Activated CD4-positive, alpha-beta memory T cell treated with anti-CD3 and anti-CD28 coated beads, Interleukin-2, amount 10 ng/mL, durations not matched to agents 7 days and 5 days (primary cell): ENCODE measurements around the gene HVCN1. TPM values are rescaled to one million over a fixed set of nuclear protein-coding genes. Genes with fewer than 3 reads are reported as not detected.

ENCODE experiments used
- CTCF ChIA-PET: fragments of 350-600 bp; sonication (Branson Sonifier 250); formaldehyde crosslinking; loops from one replicate; lab custom pipeline; 2021; ENCODE audit warnings: antibody characterized with exemption, inconsistent platforms; lab: Charles Lee
- POLR2A ChIA-PET: fragments of 350-600 bp; sonication (Branson Sonifier 250); formaldehyde crosslinking; loops from one replicate; lab custom pipeline; 2021; ENCODE audit warnings: antibody characterized with exemption; lab: Charles Lee
- DNase-seq: peaks from one replicate; pipeline ENCODE4 v3.0.0-alpha.2; 2020
- H3K27ac Mint-ChIP-seq: one replicate; pipeline ENCODE4 v1.8.0; 2021; ENCODE audit warnings: mild to moderate bottlenecking, mixed read lengths
- H3K27me3 Mint-ChIP-seq: one replicate; pipeline ENCODE4 v1.8.0; 2021; ENCODE audit warnings: mixed read lengths
- H3K36me3 Mint-ChIP-seq: one replicate; pipeline ENCODE4 v1.8.0; 2021; ENCODE audit warnings: low read depth, mixed read lengths
- H3K4me1 Mint-ChIP-seq: one replicate; pipeline ENCODE4 v1.8.0; 2021; ENCODE audit warnings: mixed read lengths
- H3K4me3 Mint-ChIP-seq: one replicate; pipeline ENCODE4 v1.8.0; 2021; ENCODE audit warnings: mild to moderate bottlenecking, mixed read lengths
- H3K9me3 Mint-ChIP-seq: one replicate; pipeline ENCODE4 v1.8.0; 2021; ENCODE audit warnings: mixed read lengths
- total RNA-seq, 2 experiments: library from RNA; stranded (reverse); gene quantifications; one replicate each; pipeline ENCODE4 v1.2.3, GENCODE V29; 2021

HVCN1 gene
- total RNA-seq, 2 experiments from 2014 or later = 11.6 to 12.9 TPM

- H3K4me1 Mint-ChIP-seq = peaks cover 34% of the 10 kb centered on the region
- no peak overlapping the region for H3K27ac Mint-ChIP-seq
- CTCF ChIA-PET = interaction anchor here (1.2 to 1.8 kb wide), 2 partner anchors 13 to 20 kb away, joined by 3 to 4 read pairs; no protein-coding TSS in a partner anchor
- H3K27me3 Mint-ChIP-seq = no peaks in the 10 kb centered on the region
- POLR2A ChIA-PET = interaction anchor here (1.3 kb wide), 1 partner anchor 12 kb away, joined by 5 read pairs; no protein-coding TSS in a partner anchor
- DNase-seq = no peak
- peaks cover 22% of the 10 kb centered on the region for H3K36me3 Mint-ChIP-seq
- peaks cover 3% of the 10 kb centered on the region for H3K9me3 Mint-ChIP-seq
- H3K4me3 Mint-ChIP-seq = no peak overlapping the region
These were observed 10.9 kb downstream of the HVCN1 start for GRCh38 chr12:110677982-110678381.

DNA sequence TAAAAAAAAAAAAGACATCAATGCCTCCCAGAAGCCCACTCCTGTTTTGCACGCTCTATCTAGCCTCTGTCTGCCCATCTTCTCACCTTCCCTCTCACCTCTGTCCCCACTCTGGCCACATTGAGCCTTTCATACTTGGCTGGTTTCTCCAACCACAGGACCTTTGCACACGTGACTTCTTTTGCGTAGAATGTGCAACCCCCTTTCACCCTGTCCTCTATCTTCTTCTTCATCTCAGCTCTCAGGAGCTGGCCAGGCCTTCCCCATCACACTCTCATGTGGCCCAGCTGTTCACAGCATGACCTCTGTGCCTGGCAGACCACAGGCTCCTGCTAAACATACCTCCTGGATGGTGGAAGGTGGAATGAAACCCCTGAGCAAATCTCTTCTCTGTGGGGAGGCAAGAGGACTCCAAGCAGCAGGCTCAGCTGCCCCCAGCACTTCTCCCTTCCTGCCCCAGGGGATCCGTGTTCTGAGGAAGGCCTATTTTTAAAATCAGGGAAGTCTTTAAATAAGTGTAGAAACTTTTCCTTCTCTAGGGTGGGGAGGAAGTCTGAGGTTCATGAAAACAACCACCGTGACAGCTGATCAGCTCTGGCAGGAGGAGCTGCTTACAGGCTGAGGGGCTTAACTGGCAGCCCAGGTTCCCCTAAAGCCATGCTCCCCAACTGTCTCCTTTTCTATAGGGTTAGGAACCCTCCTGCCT is 11.6 kb downstream of the HVCN1 start:
- H3K9me3 Mint-ChIP-seq = peaks cover 3% of the 10 kb centered on the region
- ChIA-PET POLR2A (interaction anchor here (1.3 kb wide), 1 partner anchor 12 kb away, joined by 5 read pairs; no protein-coding TSS in a partner anchor), CTCF (interaction anchor here (1.2 to 1.8 kb wide), 2 partner anchors 13 to 20 kb away, joined by 3 to 4 read pairs; no protein-coding TSS in a partner anchor)
- no peaks in the 10 kb centered on the region for H3K27me3 Mint-ChIP-seq
- peaks cover 26% of the 10 kb centered on the region for H3K36me3 Mint-ChIP-seq
- H3K4me1 Mint-ChIP-seq = peaks cover 37% of the 10 kb centered on the region
- H3K27ac Mint-ChIP-seq = peak overlapping the region; percentile 73
- H3K4me3 Mint-ChIP-seq = no peak overlapping the region
- DNase-seq = no peak

DNA sequence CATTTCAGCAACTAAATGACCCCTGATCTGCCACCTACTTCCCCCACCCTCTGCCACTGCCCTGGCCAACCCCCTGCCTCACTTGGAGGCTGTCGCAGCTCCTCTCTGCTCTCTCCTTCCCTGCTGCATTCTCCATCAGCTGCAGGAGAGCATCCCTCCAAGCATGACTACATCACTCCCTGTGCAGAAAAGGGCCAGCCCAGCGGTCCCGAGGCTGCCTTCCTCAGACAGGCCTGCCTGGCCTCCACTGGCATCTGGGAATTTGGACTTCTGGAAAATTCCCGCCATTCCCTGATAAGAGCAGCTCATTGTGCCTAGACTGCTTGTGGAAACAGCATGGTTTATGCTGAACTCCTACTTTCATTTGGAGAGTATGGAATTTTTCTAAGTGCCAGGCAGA is 12.7 kb downstream of the HVCN1 start:
- Mint-ChIP-seq H3K36me3 (peaks cover 26% of the 10 kb centered on the region), H3K4me3 (no peak overlapping the region), H3K4me1 (peaks cover 38% of the 10 kb centered on the region), H3K27ac (no peak overlapping the region), H3K27me3 (no peaks in the 10 kb centered on the region), H3K9me3 (peaks cover 3% of the 10 kb centered on the region)
- ChIA-PET POLR2A (no interaction called here), CTCF (no interaction called here)
- no peak for DNase-seq

GRCh38 chr12:110670161-110670701 is 18.7 kb downstream of the HVCN1 start:
- no peaks in the 10 kb centered on the region for H3K27me3 Mint-ChIP-seq
- peaks cover 40% of the 10 kb centered on the region for H3K4me1 Mint-ChIP-seq
- H3K9me3 Mint-ChIP-seq = peaks cover 6% of the 10 kb centered on the region
- no peak overlapping the region for H3K4me3 Mint-ChIP-seq
- ChIA-PET CTCF (no interaction called here), POLR2A (no interaction called here)
- no peak for DNase-seq
- H3K27ac Mint-ChIP-seq = no peak overlapping the region
- peaks cover 26% of the 10 kb centered on the region for H3K36me3 Mint-ChIP-seq

DNA sequence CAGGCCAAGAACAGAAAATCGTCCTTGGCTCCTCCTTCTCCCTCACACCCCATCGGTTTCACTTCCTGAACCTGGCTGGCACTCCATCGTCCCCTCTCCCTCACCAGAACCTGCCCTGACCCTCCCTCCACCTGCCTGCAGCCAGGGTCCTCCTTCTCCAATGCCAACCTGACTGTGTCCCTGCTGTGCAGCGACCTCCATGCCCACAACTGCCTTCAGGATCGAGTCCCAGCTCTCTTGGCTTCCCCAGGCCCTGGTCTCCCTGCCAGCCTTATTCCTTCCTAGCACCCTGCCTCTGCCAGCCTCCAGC is 19.8 kb downstream of the HVCN1 start:
- Mint-ChIP-seq H3K36me3 (peaks cover 27% of the 10 kb centered on the region), H3K4me1 (peaks cover 34% of the 10 kb centered on the region), H3K27me3 (no peaks in the 10 kb centered on the region), H3K27ac (no peak overlapping the region), H3K4me3 (no peak overlapping the region), H3K9me3 (peaks cover 11% of the 10 kb centered on the region)
- ChIA-PET CTCF (no interaction called here), POLR2A (no interaction called here)
- DNase-seq = no peak

DNA sequence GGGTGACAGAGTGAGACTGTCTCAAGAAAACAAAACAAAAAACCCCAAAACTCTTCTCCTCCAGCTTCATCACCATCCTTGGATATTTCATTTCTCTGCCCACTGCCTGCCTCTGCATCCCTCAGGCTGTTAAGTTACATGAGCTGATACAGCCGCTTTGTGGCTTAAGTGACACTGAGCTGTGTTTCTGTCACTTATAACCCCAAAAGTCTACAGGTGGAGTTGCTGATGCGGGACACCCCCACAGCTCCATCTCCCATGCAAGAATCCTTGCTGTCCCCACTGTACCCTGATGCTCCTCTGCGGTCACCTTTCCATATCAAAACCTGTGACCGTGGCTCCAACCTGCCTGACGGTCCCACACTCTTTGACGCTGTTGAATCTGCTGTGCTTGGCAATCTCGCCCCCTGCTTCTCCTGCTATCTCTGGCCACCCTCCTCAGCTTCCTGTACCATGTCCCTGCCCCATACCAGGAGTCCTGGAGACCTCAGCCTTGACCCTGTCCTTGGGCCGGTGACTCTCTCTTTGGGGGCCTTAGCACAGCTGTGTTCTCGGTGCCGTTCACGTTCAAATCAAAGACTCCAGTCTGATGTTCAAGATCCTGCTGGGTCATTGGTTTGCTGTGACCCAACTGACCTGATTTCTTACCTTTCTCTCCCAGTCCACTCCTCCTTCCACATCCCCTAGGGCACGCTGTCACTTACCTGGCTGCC is 20.3 kb downstream of the HVCN1 start:
- Mint-ChIP-seq H3K27ac (no peak overlapping the region), H3K4me3 (no peak overlapping the region), H3K4me1 (peaks cover 29% of the 10 kb centered on the region), H3K27me3 (no peaks in the 10 kb centered on the region), H3K9me3 (peaks cover 12% of the 10 kb centered on the region), H3K36me3 (peaks cover 26% of the 10 kb centered on the region)
- ChIA-PET CTCF (no interaction called here), POLR2A (no interaction called here)
- no peak for DNase-seq

- Mint-ChIP-seq H3K36me3 (peaks cover 21% of the 10 kb centered on the region), H3K4me1 (peaks cover 21% of the 10 kb centered on the region), H3K27me3 (no peaks in the 10 kb centered on the region), H3K4me3 (no peak overlapping the region), H3K9me3 (peaks cover 12% of the 10 kb centered on the region), H3K27ac (no peak overlapping the region)
- no peak for DNase-seq
- ChIA-PET POLR2A (no interaction called here), CTCF (no interaction called here)
These were observed 21.2 kb downstream of the HVCN1 start for GRCh38 chr12:110667671-110668070.

- ChIA-PET CTCF (no interaction called here), POLR2A (no interaction called here)
- no peak for DNase-seq
- Mint-ChIP-seq H3K36me3 (peaks cover 17% of the 10 kb centered on the region), H3K4me1 (peaks cover 22% of the 10 kb centered on the region), H3K27ac (no peak overlapping the region), H3K27me3 (no peaks in the 10 kb centered on the region), H3K9me3 (peaks cover 12% of the 10 kb centered on the region), H3K4me3 (no peak overlapping the region)
These were observed 22.0 kb downstream of the HVCN1 start for GRCh38 chr12:110666892-110667291.

- peak overlapping the region; percentile 64 for H3K27ac Mint-ChIP-seq
- H3K4me3 Mint-ChIP-seq = no peak overlapping the region
- H3K27me3 Mint-ChIP-seq = no peaks in the 10 kb centered on the region
- ChIA-PET CTCF (no interaction called here), POLR2A (no interaction called here)
- peaks cover 10% of the 10 kb centered on the region for H3K9me3 Mint-ChIP-seq
- peaks cover 11% of the 10 kb centered on the region for H3K4me1 Mint-ChIP-seq
- DNase-seq = peak; percentile 45
- H3K36me3 Mint-ChIP-seq = peaks cover 14% of the 10 kb centered on the region
These were observed 27.5 kb downstream of the HVCN1 start for GRCh38 chr12:110661337-110661972.

DNA sequence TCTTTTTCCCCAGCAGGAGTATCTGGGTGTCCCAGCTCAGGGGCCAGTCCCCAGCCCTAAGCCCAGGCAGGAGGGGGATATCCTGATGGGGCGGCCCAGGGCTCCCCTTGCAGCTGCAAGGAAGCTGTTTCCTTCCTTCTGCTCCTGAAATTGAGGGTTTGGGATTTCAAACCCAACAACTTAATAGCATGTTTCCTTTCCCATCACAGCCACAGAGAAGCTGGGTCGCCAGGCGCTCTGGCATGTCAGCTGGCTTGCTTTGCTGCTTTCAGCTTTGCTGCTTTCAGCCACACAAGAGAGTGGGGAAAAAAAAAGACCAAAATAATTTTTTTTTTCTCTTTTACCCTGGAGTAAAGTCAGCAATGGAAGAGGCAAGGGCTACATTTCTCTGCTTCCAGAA is 30.0 kb downstream of the HVCN1 start:
- peaks cover 11% of the 10 kb centered on the region for H3K4me1 Mint-ChIP-seq
- no peak for DNase-seq
- H3K36me3 Mint-ChIP-seq = peaks cover 3% of the 10 kb centered on the region
- H3K27me3 Mint-ChIP-seq = no peaks in the 10 kb centered on the region
- no peak overlapping the region for H3K4me3 Mint-ChIP-seq
- H3K9me3 Mint-ChIP-seq = no peaks in the 10 kb centered on the region
- no peak overlapping the region for H3K27ac Mint-ChIP-seq
- ChIA-PET CTCF (no interaction called here), POLR2A (no interaction called here)

DNA sequence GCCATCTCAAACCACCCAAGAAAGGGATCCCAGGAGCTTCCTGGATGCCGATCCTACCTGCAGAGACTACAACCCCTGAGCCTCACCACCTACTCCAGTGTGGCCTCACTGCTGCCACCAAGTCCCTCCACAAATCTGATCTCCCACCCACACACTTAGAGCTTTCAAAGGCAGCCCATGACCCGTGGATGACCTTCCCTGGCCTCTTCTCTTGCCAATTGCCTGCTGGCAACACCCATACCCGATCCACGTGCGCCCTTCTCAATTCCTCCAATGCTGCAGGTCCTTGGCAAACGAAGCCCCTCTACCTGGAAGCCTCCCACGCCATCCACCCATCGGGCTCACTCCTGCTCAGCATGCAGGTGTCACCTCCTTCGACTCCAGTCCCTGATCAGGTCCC is 30.7 kb downstream of the HVCN1 start:
- ChIA-PET CTCF (no interaction called here), POLR2A (interaction anchor here (1.1 kb wide), 1 partner anchor 41 kb away, joined by 3 read pairs; no protein-coding TSS in a partner anchor)
- Mint-ChIP-seq H3K36me3 (peaks cover 6% of the 10 kb centered on the region), H3K27me3 (no peaks in the 10 kb centered on the region), H3K4me1 (peaks cover 11% of the 10 kb centered on the region), H3K9me3 (no peaks in the 10 kb centered on the region), H3K4me3 (no peak overlapping the region), H3K27ac (no peak overlapping the region)
- no peak for DNase-seq

GRCh38 chr12:110657747-110658146 is 31.2 kb downstream of the HVCN1 start:
- Mint-ChIP-seq H3K27ac (no peak overlapping the region), H3K4me3 (no peak overlapping the region), H3K27me3 (no peaks in the 10 kb centered on the region), H3K9me3 (no peaks in the 10 kb centered on the region), H3K4me1 (peaks cover 11% of the 10 kb centered on the region), H3K36me3 (peaks cover 6% of the 10 kb centered on the region)
- POLR2A ChIA-PET = interaction anchor here (1.1 kb wide), 1 partner anchor 41 kb away, joined by 3 read pairs; no protein-coding TSS in a partner anchor
- CTCF ChIA-PET = no interaction called here
- no peak for DNase-seq
